Dermis microvascular lymphatic vessel endothelial cell (primary cell): ENCODE measurements around the gene FBXO46. TPM values are rescaled to one million over a fixed set of nuclear protein-coding genes. Genes with fewer than 3 reads are reported as not detected.
"Not testable (repeated sequence)": the region's sequence is repeated elsewhere in the genome, so short reads cannot be mapped to it uniquely, and the experiment has no call there.

ENCODE experiments used
- DNase-seq, 2 donors: peaks; one replicate each; pipeline versions ENCODE4 v3.0.0 to v3.0.0-alpha.2; 2010; ENCODE audit warnings: low read depth in 2 of 2
- total RNA-seq: library from RNA; depleted of rRNA; stranded (reverse); fragments of >200 nt; gene quantifications from 2 replicates; pipeline ENCODE4 v1.2.1, GENCODE V29; 2014

The FBXO46 gene
- total RNA-seq, 1 donor from 2014 or later = 3.2 TPM

GRCh38 chr19:45766869-45767346, 36.2 kb upstream of the FBXO46 start:
- peak in 1 of 2 donors; percentile 16 for DNase-seq

- DNase-seq = no peak
These were observed 35.7 kb upstream of the FBXO46 start for GRCh38 chr19:45766296-45766868.

DNA sequence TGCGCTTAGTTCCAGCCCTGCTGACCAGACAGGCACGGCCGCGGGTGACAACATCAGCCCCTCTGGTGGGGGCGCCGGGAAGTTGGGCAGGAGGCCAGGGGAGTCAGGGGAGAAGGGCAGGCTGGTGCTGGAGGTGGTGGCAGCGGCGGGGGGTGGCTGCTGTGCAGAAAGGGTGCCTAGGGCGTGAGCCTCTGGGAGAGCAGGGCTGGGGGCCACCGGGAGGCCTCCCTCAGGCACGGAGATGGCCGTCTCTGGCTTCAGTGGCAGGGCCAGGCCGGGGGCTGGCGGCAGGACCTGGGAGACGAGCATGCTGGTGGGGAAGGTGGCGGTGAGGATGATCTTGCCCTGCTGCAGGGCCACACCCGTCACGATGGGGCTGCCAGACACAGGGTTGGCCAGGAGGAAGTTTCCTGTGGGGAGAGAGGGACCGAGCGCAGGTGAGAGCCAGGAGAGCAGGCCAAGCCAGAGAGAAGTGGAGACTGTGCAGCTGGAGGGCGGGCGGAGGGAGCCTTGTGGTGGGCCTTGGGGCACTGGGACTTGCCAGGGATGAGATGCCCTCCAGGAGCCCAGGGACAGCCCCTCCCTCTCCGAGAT, 35.1 kb upstream of the FBXO46 start:
- no peak for DNase-seq

DNA sequence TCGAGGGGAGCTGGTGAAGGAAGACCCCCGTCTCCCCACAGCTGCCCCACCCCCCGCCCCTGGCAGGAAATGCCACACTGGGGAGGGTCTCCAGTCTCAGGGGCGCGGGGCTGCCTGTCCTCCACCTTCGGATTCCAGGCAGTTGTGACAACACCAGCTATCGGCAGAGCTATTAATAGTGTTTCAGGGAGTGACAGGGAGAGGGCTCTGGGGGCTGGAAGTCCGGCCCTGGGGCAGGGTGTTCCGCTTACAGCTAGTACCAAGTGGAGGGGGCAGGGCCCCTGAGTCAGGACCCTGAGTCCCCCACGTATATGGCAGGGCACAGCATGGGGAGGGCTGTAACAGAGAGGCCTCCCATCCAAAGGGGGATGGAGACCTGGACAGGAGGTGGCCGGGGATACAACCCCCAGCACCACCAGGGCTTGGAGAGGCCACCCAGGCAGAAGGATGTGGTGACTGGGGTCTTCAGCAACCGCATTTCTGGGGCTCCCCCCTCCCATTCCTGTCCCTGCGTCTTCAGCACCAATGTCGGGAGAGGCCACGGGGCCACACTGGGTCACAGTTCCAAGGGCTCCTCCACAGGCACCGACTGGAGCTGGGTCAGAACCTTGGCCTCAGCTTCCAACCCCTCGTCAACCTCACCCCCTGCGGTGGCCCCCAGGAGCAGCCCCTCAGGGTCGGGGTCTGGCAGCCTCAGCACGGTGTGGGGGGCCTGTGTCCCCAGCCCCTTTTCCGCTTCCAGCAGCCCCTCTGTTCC, 34.4 kb upstream of the FBXO46 start:
- no peak for DNase-seq

- no peak for DNase-seq
These were observed 33.8 kb upstream of the FBXO46 start for GRCh38 chr19:45764475-45764874.

DNA sequence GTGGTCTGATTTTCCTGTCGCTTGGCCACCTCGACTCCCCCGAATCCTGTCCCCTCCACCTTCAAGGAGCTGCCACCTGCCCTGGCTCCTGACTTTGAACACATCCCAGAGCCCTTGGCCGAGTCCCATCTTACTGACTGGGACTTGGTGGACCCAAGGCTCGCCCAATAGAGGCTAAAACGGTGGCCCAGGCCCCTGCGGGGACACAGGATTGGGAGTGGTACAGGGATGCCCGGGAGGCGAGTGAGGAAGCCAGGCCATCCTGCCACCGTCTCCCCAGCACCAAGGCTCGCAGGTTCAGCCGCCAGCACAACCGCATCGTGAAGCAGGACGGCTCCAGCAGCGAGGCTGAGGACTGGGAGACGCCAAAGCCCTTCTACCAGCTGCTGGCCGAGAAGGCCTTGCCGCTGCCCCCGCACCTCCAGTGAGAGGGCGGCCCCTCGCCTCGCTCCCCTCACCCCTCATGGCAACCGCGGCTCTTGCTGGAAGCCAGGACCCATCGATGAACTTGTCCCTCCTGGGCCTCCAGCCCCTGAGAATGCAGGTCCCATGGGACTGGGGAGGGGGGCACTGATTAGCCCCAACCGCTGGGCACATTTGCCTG, 33.1 kb upstream of the FBXO46 start:
- no peak for DNase-seq

DNA sequence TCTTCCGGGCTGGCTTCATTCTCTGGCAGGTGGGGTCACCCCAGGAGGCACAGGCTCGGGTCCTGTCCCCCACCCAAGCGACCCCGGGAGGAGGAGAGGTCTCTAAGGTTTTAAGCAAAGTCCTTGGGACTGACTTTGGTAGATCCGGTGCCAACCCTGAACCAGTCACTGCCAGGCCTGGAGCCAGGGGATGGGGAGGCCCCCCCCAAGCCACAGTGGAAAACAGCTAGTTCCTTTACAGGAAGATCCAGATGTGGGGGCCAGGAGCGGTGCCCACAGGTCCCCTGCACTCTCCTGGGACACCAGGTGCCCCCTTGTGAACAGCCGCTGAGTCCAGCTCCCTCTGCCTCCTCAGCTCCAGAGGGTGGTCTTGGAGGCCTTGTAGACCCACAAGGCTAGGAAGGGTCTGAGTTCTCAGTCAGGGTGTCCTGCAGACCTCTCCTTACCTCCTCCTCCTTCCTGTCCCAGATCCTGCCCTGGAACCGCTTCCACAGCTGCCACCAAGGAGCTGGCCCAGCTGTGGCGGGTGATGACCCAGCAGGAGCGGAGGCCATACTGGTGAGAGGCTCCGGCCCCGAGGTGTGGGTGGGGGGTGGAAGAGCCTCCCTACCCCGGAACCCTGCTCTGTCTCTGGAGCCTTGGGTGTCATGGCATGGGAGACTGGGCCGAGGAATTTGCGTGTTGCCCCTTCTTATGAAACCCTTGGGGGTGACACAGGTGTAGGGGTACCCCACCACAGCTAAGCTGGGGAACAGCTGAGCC, 32.4 kb upstream of the FBXO46 start:
- no peak for DNase-seq

DNA sequence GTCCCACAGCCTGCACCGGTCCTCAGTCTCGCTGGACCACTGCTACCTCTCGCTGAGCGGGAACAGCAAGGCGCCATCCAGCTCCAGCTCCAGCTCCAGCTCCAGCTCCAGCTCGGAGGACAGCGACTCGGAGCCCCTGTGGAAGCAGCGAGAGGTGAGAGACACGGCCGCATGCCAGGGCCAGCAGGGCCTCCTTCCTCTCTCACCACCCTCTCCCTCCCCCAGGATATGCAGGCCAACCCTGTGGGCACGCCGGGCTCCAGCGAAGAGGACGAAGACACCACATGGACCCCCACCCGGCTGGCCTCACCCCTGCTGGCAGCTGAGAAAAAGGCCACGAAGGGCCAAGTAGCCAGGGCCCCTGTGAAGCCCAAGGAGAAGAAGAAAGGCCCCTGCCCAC, 31.0 kb upstream of the FBXO46 start:
- no peak for DNase-seq

GRCh38 chr19:45758921-45759320, 28.2 kb upstream of the FBXO46 start:
- no peak for DNase-seq

DNA sequence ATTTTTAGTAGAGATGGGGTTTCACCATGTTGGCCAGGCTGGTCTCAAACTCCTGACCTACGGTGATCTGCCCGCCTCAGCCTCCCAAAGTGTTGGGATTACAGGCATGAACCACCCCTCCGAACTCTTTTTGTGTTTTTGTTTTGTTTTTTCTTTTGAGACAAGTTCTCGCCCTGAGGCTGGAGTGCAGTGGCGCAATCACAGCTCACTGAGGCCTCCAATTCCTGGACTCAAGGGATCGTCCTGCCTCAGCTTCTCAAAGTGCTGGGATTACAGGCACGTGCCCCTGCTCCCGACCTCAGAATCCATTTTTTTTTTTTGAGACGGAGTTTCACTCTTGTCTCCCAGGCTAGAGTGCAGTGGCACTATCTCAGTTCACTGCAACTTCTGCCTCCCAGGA, 27.0 kb upstream of the FBXO46 start:
- DNase-seq = no peak

DNA sequence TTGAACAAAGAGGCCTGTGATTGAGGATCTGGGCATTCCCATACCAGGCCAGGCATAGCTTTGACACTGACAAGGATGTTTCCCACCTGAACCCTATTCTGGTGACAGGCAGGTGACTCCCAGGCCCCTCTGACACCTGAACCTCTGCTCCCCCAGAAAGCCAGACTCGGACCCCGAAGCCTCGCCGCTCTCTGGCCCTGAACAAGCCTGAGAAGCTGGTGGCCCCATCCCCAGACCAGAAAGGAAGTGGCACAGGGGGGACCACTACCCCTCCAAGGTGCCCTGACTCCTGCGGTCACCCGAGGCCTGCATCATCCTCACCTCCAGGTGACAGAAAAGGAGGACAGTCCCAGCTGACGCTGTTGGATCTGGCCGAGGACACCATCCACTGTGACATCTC, 23.6 kb upstream of the FBXO46 start:
- DNase-seq = no peak

DNA sequence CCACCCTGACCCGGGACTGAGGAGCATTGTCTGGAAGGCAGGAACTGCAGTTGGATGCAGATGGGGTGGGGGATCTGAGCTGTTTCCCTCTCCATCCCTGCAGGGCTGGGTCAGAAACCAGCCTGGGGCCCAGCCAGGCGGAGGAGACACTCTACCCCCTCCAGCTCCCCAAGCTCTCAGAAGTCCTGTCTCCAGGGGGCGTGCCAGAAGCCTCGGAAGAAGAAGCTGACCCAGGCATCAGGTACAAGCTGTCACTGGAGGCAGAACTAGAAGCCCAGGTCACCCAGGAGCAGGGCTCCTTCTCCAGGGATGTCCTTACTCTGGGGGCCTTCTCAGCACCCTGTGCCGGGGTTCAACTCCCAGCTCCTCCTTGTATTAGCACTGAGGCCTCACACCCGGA, 22.9 kb upstream of the FBXO46 start:
- DNase-seq = no peak

- DNase-seq = no peak
These were observed 21.9 kb upstream of the FBXO46 start for GRCh38 chr19:45752639-45753038.

GRCh38 chr19:45751483-45751882, 20.8 kb upstream of the FBXO46 start:
- DNase-seq = not testable (repeated sequence)

DNA sequence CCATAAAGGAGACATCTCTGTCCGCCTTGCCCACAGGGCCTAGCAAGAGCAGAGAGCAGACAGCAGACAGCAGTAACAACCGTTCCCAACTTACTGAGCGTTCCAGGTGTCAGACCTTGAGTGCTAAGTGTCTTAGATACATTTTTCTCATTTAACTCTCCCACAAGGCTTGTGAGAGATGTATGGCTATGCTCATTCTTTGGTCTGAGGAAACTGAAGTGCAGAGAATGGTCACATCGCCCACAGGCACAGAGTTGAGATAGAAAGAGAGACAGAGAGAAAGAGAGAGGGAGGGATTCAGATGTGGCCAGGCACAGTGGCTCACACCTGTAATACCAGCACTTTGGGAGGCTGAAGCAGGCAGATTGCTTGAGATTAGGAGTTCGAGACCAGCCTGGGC, 16.8 kb upstream of the FBXO46 start:
- DNase-seq = no peak

DNA sequence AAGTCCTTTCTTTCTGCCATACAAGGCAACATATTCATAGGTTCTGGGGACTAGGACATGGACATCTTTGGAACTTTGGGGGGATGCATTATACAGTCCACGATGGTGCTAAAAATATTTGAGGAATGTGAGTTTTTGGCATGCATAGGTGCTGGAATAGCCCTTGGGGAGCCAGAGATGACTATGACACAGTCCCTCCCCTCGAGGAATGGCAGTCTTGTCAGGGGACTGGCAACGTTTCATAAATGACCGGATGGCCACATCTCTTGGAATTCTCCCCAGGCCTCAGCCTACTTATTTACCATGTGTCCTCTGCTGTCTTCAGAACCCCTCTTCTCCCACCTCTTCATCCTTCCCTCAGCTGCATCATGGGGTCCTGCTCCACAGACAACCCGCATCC, 16.2 kb upstream of the FBXO46 start:
- no peak for DNase-seq

GRCh38 chr19:45745606-45746005, 14.9 kb upstream of the FBXO46 start:
- no peak for DNase-seq

GRCh38 chr19:45742969-45743368, 12.3 kb upstream of the FBXO46 start:
- no peak for DNase-seq

GRCh38 chr19:45739498-45740439, 9.1 kb upstream of the FBXO46 start:
- no peak for DNase-seq

DNA sequence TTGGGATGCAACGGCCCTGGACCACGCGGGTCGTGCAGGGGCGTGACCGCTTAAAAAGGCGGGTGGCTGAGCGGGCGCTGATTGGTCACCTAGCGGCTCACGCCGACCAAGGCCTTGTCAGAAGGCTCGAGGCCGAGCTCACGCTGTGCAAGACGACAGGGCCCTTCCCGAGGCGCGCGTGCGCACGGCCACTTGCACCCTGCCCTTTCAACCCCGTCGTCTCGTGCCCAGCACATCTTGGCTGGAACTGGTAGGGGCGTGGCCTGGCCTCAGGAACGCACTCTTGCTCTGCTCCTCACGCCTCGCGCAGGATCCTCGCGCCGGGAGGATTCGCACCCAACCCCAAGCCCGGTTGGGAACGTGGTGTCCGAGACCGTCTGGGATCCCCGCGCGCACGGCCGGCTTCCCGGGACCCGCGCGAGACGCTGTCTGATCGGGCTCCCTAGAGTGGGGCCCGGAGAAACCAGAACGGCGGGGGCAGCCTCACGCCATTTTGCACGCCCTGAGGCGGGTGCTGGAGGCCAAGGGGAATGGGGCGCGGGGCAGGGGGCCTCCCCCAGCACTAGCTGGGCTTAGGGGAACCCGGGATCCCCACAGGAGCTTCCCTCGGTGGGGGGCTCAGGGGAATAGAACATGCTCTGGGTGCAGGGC, 2.6 kb upstream of the FBXO46 start, which contains the start of gene MEIOSIN:
TSS of gene MEIOSIN (plus strand) at position 280 of the 651 bp plus-strand sequence. CDS start 1,938 bp downstream, outside the sequence.
- DNase-seq = no peak
